Vagina (tissue), 2 donors: Measurements from ENCODE around the gene PODN.

ENCODE experiments used
- CTCF ChIP-seq, 3 experiments: fragments of 450-650 bp in 2 of 3; fragments of 200-600 bp in 1 of 3; sonication (generic) in 1 of 3; IDR thresholded peaks; one replicate each; pipeline ENCODE4 v1.5.1; 2017 to 2019; ENCODE audit warnings: antibody characterized with exemption in 3 of 3, mild to moderate bottlenecking in 2 of 3, moderate library complexity in 2 of 3
- POLR2A ChIP-seq, 2 donors: fragments of 450-650 bp; IDR thresholded peaks; one replicate each; pipeline ENCODE4 v1.6.1; 2017; ENCODE audit warnings: antibody characterized with exemption in 2 of 2, mild to moderate bottlenecking in 2 of 2, moderate library complexity in 2 of 2

GRCh38 chr1:53079251-53079650, 17.2 kb downstream of the PODN start:
- no peak for TF ChIP-seq CTCF (IDR thresholded peaks at IDR 0.05)
- TF ChIP-seq POLR2A (IDR thresholded peaks at IDR 0.05) = no peak
